ENCODE results near the gene CCZ1B.
"Not testable (repeated sequence)": the region's sequence is repeated elsewhere in the genome, so short reads cannot be mapped to it uniquely, and the experiment has no call there.

The CCZ1B gene

GRCh38 chr7:6843654-6844053, 17.6 kb upstream of the CCZ1B start:
- not testable (repeated sequence) for H3K4me3 ChIP-seq (ENCODE audit: insufficient read depth, low read length, poor library complexity, severe bottlenecking); H3K27me3 ChIP-seq (ENCODE audit: low read length); H3K27ac ChIP-seq (ENCODE audit: low read depth, low read length); H4K20me1 ChIP-seq (ENCODE audit: low read depth, low read length); H3K79me2 ChIP-seq (ENCODE audit: insufficient read depth, low read length); H3K4me2 ChIP-seq (ENCODE audit: low read depth, low read length, poor library complexity, severe bottlenecking); H3F3A ChIP-seq (ENCODE audit: insufficient read depth); H3K36me3 ChIP-seq (ENCODE audit: low read length); H3K9ac ChIP-seq (ENCODE audit: low read length); H2AFZ ChIP-seq (ENCODE audit: low read depth, low read length, severe bottlenecking); H3K9me2 ChIP-seq (replicated peaks; ENCODE audit: insufficient read depth, low read length); H3K9me3 ChIP-seq (ENCODE audit: insufficient read depth, low read length)

GRCh38 chr7:6843092-6843491, 17.0 kb upstream of the CCZ1B start:
- H3K27ac ChIP-seq (ENCODE audit: low read depth, low read length); H3K27me3 ChIP-seq (ENCODE audit: low read length); H3K9me3 ChIP-seq (ENCODE audit: insufficient read depth, low read length); H3K9me2 ChIP-seq (replicated peaks; ENCODE audit: insufficient read depth, low read length); H4K20me1 ChIP-seq (ENCODE audit: low read depth, low read length); H3K4me3 ChIP-seq (ENCODE audit: insufficient read depth, low read length, poor library complexity, severe bottlenecking); H3F3A ChIP-seq (ENCODE audit: insufficient read depth); H2AFZ ChIP-seq (ENCODE audit: low read depth, low read length, severe bottlenecking); H3K9ac ChIP-seq (ENCODE audit: low read length); H3K79me2 ChIP-seq (ENCODE audit: insufficient read depth, low read length); H3K4me2 ChIP-seq (ENCODE audit: low read depth, low read length, poor library complexity, severe bottlenecking); H3K36me3 ChIP-seq (ENCODE audit: low read length): not testable (repeated sequence)

DNA sequence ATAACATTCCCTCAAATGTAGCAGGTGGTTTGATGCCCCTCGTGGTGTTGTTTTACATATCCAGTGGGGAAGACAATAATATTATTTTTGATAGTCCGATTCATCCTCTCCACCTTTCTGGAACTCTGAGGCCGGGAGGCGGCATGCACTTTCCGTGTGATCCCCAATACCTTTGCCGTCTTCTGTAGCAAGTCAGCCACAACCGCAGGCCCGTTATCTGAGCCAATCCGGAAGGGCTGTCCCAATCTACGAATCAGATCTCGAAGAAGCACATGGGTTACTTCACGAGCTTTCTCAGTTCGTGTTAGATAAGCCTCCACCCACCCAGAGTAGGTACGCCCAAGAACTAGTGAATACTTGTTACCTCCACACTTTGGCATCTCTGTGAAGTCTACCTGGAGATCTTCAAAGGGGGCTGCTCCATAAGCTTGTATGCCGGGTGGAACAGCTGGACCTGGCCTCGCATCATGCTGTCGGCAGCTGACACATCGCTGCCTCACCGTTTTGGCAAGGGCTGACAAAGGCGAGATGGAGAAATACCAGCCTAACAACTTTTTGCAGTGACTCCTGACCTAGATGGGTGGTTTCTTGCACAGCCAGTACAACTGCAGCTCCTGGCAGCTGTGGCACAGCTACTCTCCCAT, 16.3 kb upstream of the CCZ1B start:
- not testable (repeated sequence) for H3K36me3 ChIP-seq (ENCODE audit: low read length); H3K4me2 ChIP-seq (ENCODE audit: low read depth, low read length, poor library complexity, severe bottlenecking); H3K4me3 ChIP-seq (ENCODE audit: insufficient read depth, low read length, poor library complexity, severe bottlenecking); H3K9ac ChIP-seq (ENCODE audit: low read length); H3K9me2 ChIP-seq (replicated peaks; ENCODE audit: insufficient read depth, low read length); H3K9me3 ChIP-seq (ENCODE audit: insufficient read depth, low read length); H3K27ac ChIP-seq (ENCODE audit: low read depth, low read length); H3F3A ChIP-seq (ENCODE audit: insufficient read depth); H3K79me2 ChIP-seq (ENCODE audit: insufficient read depth, low read length); H4K20me1 ChIP-seq (ENCODE audit: low read depth, low read length); H3K27me3 ChIP-seq (ENCODE audit: low read length); H2AFZ ChIP-seq (ENCODE audit: low read depth, low read length, severe bottlenecking)

DNA sequence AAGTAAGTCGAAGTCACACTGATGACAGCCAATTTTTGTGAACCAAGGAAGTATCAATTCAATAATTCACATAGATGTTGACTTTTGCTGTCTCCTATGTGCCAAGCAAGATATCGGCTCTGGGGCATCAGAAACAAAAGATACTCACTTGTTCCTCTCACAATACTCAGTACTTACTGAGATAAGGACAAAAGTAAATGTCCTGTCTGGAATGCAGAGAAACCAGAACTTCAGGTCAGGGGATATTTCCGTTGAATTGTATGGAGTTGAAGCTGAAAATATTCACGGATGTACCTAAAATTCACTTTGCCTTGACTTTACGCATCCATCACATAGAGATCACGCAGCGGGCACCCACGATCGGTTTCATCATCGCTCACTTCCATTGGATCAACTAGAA, 11.0 kb upstream of the CCZ1B start:
- H3K4me3 ChIP-seq (ENCODE audit: insufficient read depth, low read length, poor library complexity, severe bottlenecking); H3K79me2 ChIP-seq (ENCODE audit: insufficient read depth, low read length); H3K27ac ChIP-seq (ENCODE audit: low read depth, low read length); H3K9me3 ChIP-seq (ENCODE audit: insufficient read depth, low read length); H3K9ac ChIP-seq (ENCODE audit: low read length); H3K4me2 ChIP-seq (ENCODE audit: low read depth, low read length, poor library complexity, severe bottlenecking); H3K36me3 ChIP-seq (ENCODE audit: low read length); H4K20me1 ChIP-seq (ENCODE audit: low read depth, low read length); H3F3A ChIP-seq (ENCODE audit: insufficient read depth); H3K27me3 ChIP-seq (ENCODE audit: low read length); H3K9me2 ChIP-seq (replicated peaks; ENCODE audit: insufficient read depth, low read length); H2AFZ ChIP-seq (ENCODE audit: low read depth, low read length, severe bottlenecking): not testable (repeated sequence)

GRCh38 chr7:6835521-6835920, 9.4 kb upstream of the CCZ1B start:
- not testable (repeated sequence) for H3K9me3 ChIP-seq (ENCODE audit: insufficient read depth, low read length); H3K4me2 ChIP-seq (ENCODE audit: low read depth, low read length, poor library complexity, severe bottlenecking); H3K27ac ChIP-seq (ENCODE audit: low read depth, low read length); H3K4me3 ChIP-seq (ENCODE audit: insufficient read depth, low read length, poor library complexity, severe bottlenecking); H3K9ac ChIP-seq (ENCODE audit: low read length); H3F3A ChIP-seq (ENCODE audit: insufficient read depth); H3K9me2 ChIP-seq (replicated peaks; ENCODE audit: insufficient read depth, low read length); H3K79me2 ChIP-seq (ENCODE audit: insufficient read depth, low read length); H3K36me3 ChIP-seq (ENCODE audit: low read length); H4K20me1 ChIP-seq (ENCODE audit: low read depth, low read length); H3K27me3 ChIP-seq (ENCODE audit: low read length); H2AFZ ChIP-seq (ENCODE audit: low read depth, low read length, severe bottlenecking)

DNA sequence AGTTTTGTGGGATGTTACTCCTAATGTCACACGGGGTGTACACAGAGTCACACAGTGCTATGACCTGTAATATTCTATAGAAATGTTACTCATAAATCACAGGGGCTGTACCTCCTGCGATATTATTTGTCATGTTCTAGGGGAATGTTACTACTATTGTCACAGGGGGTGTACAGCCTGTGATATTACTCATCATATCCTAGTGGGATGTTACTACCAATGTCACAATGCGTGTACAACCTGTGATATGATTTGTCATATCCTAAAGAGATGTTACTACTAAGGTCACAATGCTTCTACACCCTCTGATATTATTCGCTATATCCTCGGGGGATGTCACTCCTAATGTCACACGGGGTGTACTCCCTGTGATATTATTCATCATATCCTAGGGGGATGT, 7.6 kb upstream of the CCZ1B start:
- Histone ChIP-seq H2AFZ (ENCODE audit: low read depth, low read length, severe bottlenecking) (no peak overlapping the region), H3K27me3 (ENCODE audit: low read length) (no peaks in the 10 kb centered on the region), H4K20me1 (ENCODE audit: low read depth, low read length) (no peaks in the 10 kb centered on the region), H3K9ac (ENCODE audit: low read length) (no peak overlapping the region), H3F3A (ENCODE audit: insufficient read depth) (no peaks in the 10 kb centered on the region), H3K9me2 (replicated peaks; ENCODE audit: insufficient read depth, low read length) (no peaks in the 10 kb centered on the region), H3K9me3 (ENCODE audit: insufficient read depth, low read length) (no peaks in the 10 kb centered on the region), H3K36me3 (ENCODE audit: low read length) (no peaks in the 10 kb centered on the region), H3K79me2 (ENCODE audit: insufficient read depth, low read length) (no peaks in the 10 kb centered on the region), H3K27ac (ENCODE audit: low read depth, low read length) (no peak overlapping the region), H3K4me3 (ENCODE audit: insufficient read depth, low read length, poor library complexity, severe bottlenecking) (no peak overlapping the region), H3K4me2 (ENCODE audit: low read depth, low read length, poor library complexity, severe bottlenecking) (no peak overlapping the region)
- TF ChIP-seq EZH2phosphoT487 (conservative IDR thresholded peaks at IDR 0.05; ENCODE audit: low read length): no peak
- TF ChIP-seq CTCF (IDR thresholded peaks at IDR 0.05; ENCODE audit: insufficient read depth, low read length, poor library complexity, severe bottlenecking): no peak

Measured in SU-DHL-6 (cell line).